GM12878 (cell line): ENCODE data around the gene PPP1R18. TPM values are rescaled to one million over a fixed set of nuclear protein-coding genes. Genes with fewer than 3 reads are reported as not detected.

ENCODE experiments used
- BACH1 ChIP-seq: fragments of 450-650 bp; IDR thresholded peaks from 2 replicates; pipeline ENCODE4 v1.6.1; 2017; ENCODE audit warnings: mild to moderate bottlenecking, borderline replicate concordance
- CBX3 ChIP-seq: fragments of 200-600 bp; sonication (generic); IDR thresholded peaks from 2 replicates; pipeline ENCODE4 v1.6.1; 2016; ENCODE audit warnings: low read depth, borderline replicate concordance
- CTCF ChIP-seq, 3 experiments: IDR thresholded peaks in 2 of 3; conservative IDR thresholded peaks in 1 of 3; 2 replicates each; pipeline ENCODE4 v1.5.1; 2011; ENCODE audit warnings: low read depth in 3 of 3, low read length in 3 of 3, mild to moderate bottlenecking in 3 of 3, control low read depth in 2 of 3, moderate library complexity in 2 of 3, inconsistent platforms in 1 of 3, mixed read lengths in 1 of 3; ENCODE audit not compliant: control insufficient read depth in 2 of 3, insufficient read depth in 1 of 3; ENCODE audit errors: extremely low read depth in 1 of 3
- CUX1 ChIP-seq: IDR thresholded peaks from 2 replicates; pipeline ENCODE4 v1.6.1; 2012; ENCODE audit warnings: improper control_type of control experiment, low read depth, low read length; ENCODE audit not compliant: insufficient replicate concordance
- E2F8 ChIP-seq: fragments of 450-650 bp; IDR thresholded peaks from 2 replicates; pipeline ENCODE4 v1.6.1; 2018; ENCODE audit warnings: mild to moderate bottlenecking, low read depth, moderate library complexity; ENCODE audit not compliant: partially characterized antibody
- FOXK2 ChIP-seq: fragments of 450-650 bp; IDR thresholded peaks from 2 replicates; pipeline ENCODE4 v1.6.1; 2017; ENCODE audit warnings: mild to moderate bottlenecking, moderate library complexity
- HDAC6 ChIP-seq: fragments of 200-600 bp; sonication (generic); IDR thresholded peaks from one replicate; pipeline ENCODE4 v1.8.0; 2017; ENCODE audit warnings: antibody characterized with exemption; ENCODE audit not compliant: unreplicated experiment
- LARP7 ChIP-seq: fragments of 450-650 bp; IDR thresholded peaks from 2 replicates; pipeline ENCODE4 v1.6.1; 2017; ENCODE audit warnings: mild to moderate bottlenecking
- NR2F1 ChIP-seq: fragments of 450-650 bp; conservative IDR thresholded peaks from 2 replicates; pipeline ENCODE4 v1.6.1; 2017; ENCODE audit warnings: mild to moderate bottlenecking
- POLR2AphosphoS5 ChIP-seq: IDR thresholded peaks from 2 replicates; pipeline ENCODE4 v1.6.1; 2011; ENCODE audit warnings: mild to moderate bottlenecking, low read length, inconsistent platforms
- RELB ChIP-seq: fragments of 450-650 bp; IDR thresholded peaks from 2 replicates; pipeline ENCODE4 v1.6.1; 2017; ENCODE audit warnings: low read depth, mild to moderate bottlenecking, moderate library complexity
- SMAD5 ChIP-seq: IDR thresholded peaks from 2 replicates; pipeline ENCODE4 v1.6.1; 2016; ENCODE audit warnings: antibody characterized with exemption, low read depth
- SMC3 ChIP-seq: IDR thresholded peaks from 2 replicates; pipeline ENCODE4 v1.6.1; 2011; ENCODE audit warnings: low read length, improper control_type of control experiment, borderline replicate concordance
- WRNIP1 ChIP-seq: IDR thresholded peaks from 2 replicates; pipeline ENCODE4 v1.6.1; 2011; ENCODE audit warnings: low read depth, low read length, improper control_type of control experiment, borderline replicate concordance
- ZBTB33 ChIP-seq: fragments of 450-650 bp; IDR thresholded peaks from 2 replicates; pipeline ENCODE4 v1.6.1; 2017; ENCODE audit warnings: mild to moderate bottlenecking
- polyA plus RNA-seq, 11 experiments: library from polyadenylated mRNA; depleted of rRNA in 4 of 11; unstranded in 6 of 11; stranded (reverse) in 5 of 11; fragments of >200 nt; fragmentation: Nextera tagmentation in 4 of 11; fragmentation: Illumina TruSeq in 1 of 11; extraction: Ambion mirVana in 4 of 11; extraction: Trizol in 1 of 11; gene quantifications; 1 replicate in 1 of 11; 2 replicates in 10 of 11; pipeline versions ENCODE4 v1.2.1 to v1.2.3, GENCODE V29; 2011 to 2016; ENCODE audit warnings: inconsistent platforms in 2 of 11, missing spikeins in 2 of 11, low read depth in 1 of 11
- total RNA-seq, 4 experiments: library from RNA; depleted of rRNA in 3 of 4; stranded (reverse); fragments of >200 nt in 3 of 4; fragmentation: Illumina TruSeq in 1 of 4; extraction: Trizol in 1 of 4; gene quantifications; 2 replicates each; pipeline versions ENCODE4 v1.2.1 to v1.2.3, GENCODE V29; 2013 to 2021

PPP1R18 gene
- total and polyA plus RNA-seq, 10 of the 15 experiments (the other 5 are each of a cell fraction or from before 2014, with no cell fraction given), result 21.0 to 119 (median 52.6) TPM

GRCh38 chr6:30647242-30648116 lies 39.0 kb downstream of the PPP1R18 start (continued):
- TF ChIP-seq POLR2AphosphoS5 (peak; percentile 77), CTCF (IDR thresholded peaks at IDR 0.05 in 2 of 3, conservative IDR thresholded peaks at IDR 0.05 in 1 of 3; ENCODE audit: control insufficient read depth in 2 of 3, extremely low read depth in 1 of 3, insufficient read depth in 1 of 3, low read depth in 3 of 3, low read length in 3 of 3) (no peak), CUX1 (no peak), BACH1 (peak; percentile 54; the same call in 1 of the 2 replicates), RELB (peak; percentile 27; the same call in 1 of the 2 replicates), WRNIP1 (no peak), LARP7 (peak; percentile 94; the same call in 1 of the 2 replicates), NR2F1 (peak; percentile 92), CBX3 (no peak), SMAD5 (no peak), HDAC6 (peak; percentile 12), FOXK2 (no peak), ZBTB33 (no peak), SMC3 (no peak), E2F8 (no peak)
